Mucosa of stomach (tissue), 1 donor: ENCODE results near the gene MTA2.
"Not testable (repeated sequence)": the region's sequence is repeated elsewhere in the genome, so short reads cannot be mapped to it uniquely, and the experiment has no call there.

ENCODE experiments used
- H3K27me3 ChIP-seq: one replicate; pipeline ENCODE4 v1.7.0; 2013; ENCODE audit warnings: mild to moderate bottlenecking, low read length; ENCODE audit not compliant: control insufficient read depth, insufficient read depth
- H3K36me3 ChIP-seq: one replicate; pipeline ENCODE4 v1.7.0; 2013; ENCODE audit warnings: low read length; ENCODE audit not compliant: control insufficient read depth, insufficient read depth
- H3K4me1 ChIP-seq: one replicate; pipeline ENCODE4 v1.7.0; 2013; ENCODE audit warnings: mild to moderate bottlenecking, low read length; ENCODE audit not compliant: control insufficient read depth, insufficient read depth
- H3K4me3 ChIP-seq: one replicate; pipeline ENCODE4 v1.7.0; 2013; ENCODE audit warnings: low read length
- H3K9ac ChIP-seq: one replicate; pipeline ENCODE4 v1.7.0; 2013; ENCODE audit warnings: mild to moderate bottlenecking, low read length, moderate library complexity
- H3K9me3 ChIP-seq: one replicate; pipeline ENCODE4 v1.7.0; 2013; ENCODE audit warnings: mild to moderate bottlenecking, low read length, moderate library complexity; ENCODE audit not compliant: control insufficient read depth
- donor health status: Pancreatic carcinoma.

MTA2 gene

DNA sequence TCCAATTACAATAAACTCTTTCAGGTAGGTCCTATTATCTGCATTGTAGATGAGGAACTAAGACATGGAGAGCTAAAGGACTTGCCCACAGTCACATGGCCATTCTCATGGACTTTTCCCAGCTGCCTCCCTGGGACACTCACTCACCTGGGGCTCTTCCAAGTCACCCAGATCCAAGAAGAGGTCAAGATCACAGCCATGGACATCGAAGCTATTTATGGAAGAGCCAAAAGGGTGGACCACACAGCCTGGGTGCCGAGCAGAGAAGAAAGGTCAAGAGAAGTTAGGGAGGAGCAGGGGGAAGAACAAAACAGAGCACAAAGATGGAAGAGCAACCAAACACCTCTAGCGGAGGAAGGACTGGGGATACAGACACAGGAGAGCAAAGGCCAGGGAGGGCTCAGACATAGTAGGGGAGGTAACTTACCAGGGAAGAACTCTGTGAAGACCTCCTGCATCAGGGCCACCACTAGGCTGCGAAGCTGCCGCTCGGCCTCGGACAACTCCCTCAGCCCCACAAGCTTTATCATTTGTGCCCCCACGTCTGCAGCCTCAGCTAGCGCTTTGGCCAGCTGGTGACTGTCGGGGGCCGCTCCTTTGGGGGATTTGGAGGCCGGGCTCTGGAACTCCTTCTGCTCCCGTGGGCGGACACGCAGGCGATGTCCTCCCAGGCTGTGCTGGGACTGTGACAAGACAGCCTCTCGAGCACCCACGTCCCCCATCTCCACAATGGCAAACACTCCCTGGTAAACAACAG lies 20.5 kb downstream of the MTA2 start:
- Histone ChIP-seq H3K27me3 (no peaks in the 10 kb centered on the region), H3K36me3 (peaks cover 12% of the 10 kb centered on the region)

DNA sequence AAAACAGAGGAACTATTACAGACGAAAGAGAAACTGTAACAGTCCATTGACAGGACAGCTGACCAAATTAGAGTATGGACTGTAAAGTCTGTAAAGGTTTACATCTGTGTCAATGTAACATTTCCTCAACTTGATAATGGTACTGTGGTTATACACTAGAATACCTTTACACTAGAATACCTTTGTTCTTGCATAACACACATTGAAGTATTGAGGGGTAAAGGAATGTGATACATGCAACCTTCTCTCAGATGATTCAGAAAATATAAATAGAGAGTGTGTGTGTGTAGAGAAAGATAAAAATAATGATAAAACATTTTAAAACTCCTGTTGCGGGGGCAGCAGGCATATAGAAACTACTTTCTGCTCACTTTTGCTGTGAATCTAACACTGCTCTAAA lies 22.4 kb downstream of the MTA2 start:
- no peak overlapping the region for H3K4me3 ChIP-seq
- peaks cover 8% of the 10 kb centered on the region for H3K36me3 ChIP-seq
- H3K9ac ChIP-seq = no peak overlapping the region
- peaks cover 31% of the 10 kb centered on the region for H3K4me1 ChIP-seq
- no peaks in the 10 kb centered on the region for H3K27me3 ChIP-seq
- no peaks in the 10 kb centered on the region for H3K9me3 ChIP-seq

More for the DNA sequence above, 20.5 kb downstream of the MTA2 start:
- Histone ChIP-seq H3K4me1 (peaks cover 14% of the 10 kb centered on the region), H3K9ac (no peak overlapping the region), H3K9me3 (no peaks in the 10 kb centered on the region), H3K4me3 (no peak overlapping the region)

DNA sequence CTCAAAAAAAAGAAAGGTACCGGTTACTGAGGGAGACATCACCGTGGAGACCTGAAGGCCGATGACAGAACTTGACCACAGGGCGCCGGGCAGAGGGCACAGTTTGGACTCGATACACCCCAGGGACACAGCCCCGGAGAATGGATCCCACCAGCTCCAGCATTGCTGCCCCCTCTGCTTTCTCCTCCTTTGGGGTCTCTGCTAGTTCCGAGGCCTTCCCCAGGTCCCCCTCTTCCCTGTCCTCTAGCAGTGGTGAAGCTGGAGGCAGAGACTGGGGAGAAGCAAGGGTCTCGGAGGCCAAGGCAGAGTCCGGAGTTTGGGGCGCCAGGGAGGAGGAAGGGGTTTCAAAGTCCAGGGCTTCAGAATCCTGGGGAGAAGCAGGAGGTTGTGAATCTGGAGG lies 23.1 kb downstream of the MTA2 start:
- Histone ChIP-seq H3K9ac (no peak overlapping the region), H3K4me1 (peaks cover 31% of the 10 kb centered on the region), H3K36me3 (peaks cover 5% of the 10 kb centered on the region), H3K4me3 (no peak overlapping the region), H3K9me3 (no peaks in the 10 kb centered on the region), H3K27me3 (no peaks in the 10 kb centered on the region)

DNA sequence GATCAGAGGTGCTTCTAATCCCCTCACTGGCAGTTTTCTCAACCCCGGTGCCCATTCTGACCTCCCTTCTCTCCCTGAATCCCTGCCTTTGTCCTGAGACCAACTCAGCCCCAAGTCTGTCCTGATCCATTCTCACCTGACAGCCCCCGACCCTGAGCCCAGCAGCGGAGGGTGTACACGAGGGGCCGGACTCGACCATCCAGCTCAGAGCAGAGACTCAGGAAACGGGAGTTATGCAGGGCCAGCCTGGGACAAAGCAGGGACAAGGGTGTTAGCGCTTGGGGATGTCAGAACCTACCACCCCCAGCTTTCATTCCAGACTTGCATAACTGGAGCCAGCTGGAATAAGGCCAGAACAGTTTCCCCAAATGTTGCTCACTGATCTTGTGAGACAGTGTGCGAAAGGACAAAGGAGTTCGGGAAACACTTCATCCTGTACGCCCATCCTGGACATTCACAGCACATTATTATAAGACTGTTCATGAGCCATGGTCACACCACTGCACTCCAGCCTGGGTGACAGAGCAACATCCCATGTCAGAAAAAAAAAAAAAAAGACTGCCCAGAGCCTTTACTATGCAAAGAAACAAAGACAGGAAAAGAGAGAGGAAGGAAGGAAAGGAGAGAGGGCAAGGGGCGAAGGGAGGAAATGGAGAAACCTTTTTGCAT lies 24.5 kb downstream of the MTA2 start:
- Histone ChIP-seq H3K27me3 (no peaks in the 10 kb centered on the region), H3K36me3 (peaks cover 4% of the 10 kb centered on the region), H3K9me3 (no peaks in the 10 kb centered on the region), H3K4me3 (no peak overlapping the region), H3K9ac (peak overlapping the region; percentile 51), H3K4me1 (peaks cover 36% of the 10 kb centered on the region)

DNA sequence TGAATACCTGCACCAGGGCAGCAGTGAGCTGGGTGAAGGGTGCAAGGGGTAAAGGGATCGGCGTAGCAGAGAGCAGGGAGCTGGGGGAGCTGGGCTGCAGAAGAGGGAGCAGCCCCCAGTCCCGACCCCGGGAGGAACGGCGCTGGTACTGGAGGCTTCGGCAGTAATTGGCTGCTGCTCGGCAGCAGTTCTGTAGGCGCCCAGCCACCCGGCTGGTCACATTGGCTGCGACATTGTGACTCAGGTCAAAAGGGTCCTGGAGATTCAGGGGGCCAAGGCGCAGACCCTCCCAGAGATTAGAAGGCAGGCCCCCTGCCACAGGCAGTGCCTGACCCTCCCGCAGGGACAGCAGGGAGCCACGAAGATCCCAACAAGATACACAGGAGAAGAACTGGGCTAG lies 25.8 kb downstream of the MTA2 start:
- Histone ChIP-seq H3K9ac (peak overlapping the region; percentile 86), H3K36me3 (peaks cover 4% of the 10 kb centered on the region), H3K4me3 (no peak overlapping the region), H3K9me3 (no peaks in the 10 kb centered on the region), H3K27me3 (no peaks in the 10 kb centered on the region), H3K4me1 (peaks cover 38% of the 10 kb centered on the region)

DNA sequence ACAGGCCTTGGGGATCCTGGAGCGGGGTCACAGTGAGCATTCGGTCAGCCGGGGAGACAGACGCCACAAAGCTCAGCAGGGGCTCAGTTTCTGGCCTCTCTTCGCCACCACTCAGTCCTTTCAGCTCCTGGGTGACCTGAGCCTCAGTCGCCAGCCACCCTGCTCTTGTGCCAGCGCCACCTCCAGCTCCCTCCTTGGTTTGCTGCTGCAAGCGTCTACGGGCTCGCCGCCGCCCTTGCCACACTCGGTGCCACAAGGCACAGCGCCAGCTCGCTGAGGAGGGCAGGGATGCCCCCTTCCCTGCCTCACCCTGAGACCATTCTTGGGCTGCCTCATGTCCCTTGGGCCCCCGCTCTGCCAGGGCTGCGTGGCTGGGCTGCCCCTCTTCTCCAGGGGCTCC lies 26.5 kb downstream of the MTA2 start:
- peaks cover 4% of the 10 kb centered on the region for H3K36me3 ChIP-seq
- H3K9ac ChIP-seq = peak overlapping the region; percentile 86
- H3K9me3 ChIP-seq = no peaks in the 10 kb centered on the region
- H3K4me1 ChIP-seq = peaks cover 38% of the 10 kb centered on the region
- H3K4me3 ChIP-seq = peak overlapping the region; percentile 97
- H3K27me3 ChIP-seq = no peaks in the 10 kb centered on the region

DNA sequence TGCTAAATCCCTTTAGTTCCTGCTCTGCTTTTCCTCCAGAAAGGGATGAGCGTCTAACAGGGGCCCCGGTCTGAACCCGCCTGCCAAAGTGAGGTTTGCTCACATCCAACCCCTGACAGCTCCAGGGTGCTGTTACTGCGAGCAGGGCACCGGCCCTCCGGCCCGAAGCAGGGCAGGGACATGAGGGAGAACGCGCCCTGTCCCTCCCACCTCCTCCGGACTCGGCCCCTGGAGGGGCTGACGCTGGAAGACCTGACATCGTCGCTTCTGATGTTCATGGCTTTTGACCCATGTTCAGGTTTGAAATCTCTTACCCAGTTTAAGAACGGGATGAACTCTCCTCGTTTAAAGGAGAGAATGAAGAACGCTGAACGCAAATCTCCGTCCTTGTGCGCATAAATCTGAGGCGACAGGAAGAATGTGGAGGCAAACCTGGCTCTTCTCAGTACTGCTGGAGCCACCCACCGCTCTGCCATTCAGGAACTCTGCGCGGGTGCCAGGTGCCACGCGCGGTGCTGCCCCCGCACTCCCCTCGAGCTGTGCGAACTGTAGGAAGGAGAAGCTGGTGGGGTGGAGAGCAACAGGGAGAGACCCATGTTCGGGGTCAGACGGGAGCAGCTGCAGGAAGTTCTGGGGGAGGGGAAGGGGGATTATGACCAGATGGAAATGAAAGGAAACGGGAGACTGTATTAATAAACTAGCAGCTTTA lies 27.1 kb downstream of the MTA2 start:
- H3K4me3 ChIP-seq = peak overlapping the region; percentile 97
- H3K9me3 ChIP-seq = no peaks in the 10 kb centered on the region
- peaks cover 4% of the 10 kb centered on the region for H3K36me3 ChIP-seq
- H3K9ac ChIP-seq = peak overlapping the region; percentile 86
- peaks cover 38% of the 10 kb centered on the region for H3K4me1 ChIP-seq
- no peaks in the 10 kb centered on the region for H3K27me3 ChIP-seq

DNA sequence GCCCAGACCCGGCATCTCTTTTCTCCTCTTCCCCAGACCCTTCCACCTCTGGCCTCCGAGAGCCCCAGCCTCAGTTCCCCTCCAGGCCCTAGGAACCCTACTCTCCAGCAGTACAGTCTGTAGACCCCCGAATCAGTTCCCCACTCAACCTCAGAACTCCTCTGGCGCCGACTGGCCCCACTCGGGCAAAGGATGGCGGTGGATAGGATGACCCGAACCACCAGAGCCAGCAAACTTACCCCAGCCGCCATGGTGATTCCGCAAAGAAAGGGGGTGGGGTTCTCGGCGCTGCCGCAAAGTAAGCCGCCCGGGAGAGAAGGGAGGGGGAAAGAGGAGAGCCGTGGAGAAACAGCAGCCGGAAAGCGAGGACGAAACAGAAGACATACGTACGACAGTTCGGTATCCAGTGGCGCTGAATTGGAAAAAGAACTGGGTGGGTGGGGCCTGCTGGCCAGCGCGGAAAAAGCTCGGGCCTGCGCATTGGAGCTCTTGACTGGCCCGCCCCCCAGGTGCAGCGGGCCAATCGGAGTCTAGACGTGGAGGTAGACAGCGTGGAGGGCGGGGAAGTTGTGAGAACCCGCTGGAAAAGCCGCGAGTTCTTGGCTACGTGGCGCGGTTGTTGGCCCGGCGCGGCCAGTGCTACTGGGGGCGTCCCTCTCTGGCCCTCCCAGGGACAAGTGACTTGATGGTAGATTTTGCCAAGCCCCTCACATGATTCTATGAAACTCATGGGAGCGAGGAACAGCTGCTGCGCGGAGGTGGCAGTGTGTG lies 27.9 kb downstream of the MTA2 start, which contains the start of gene EEF1G:
Gene EEF1G (minus strand): TSS at position 300 of the 771 bp plus-strand sequence. CDS start 49 bp downstream, at position 251.
- no peaks in the 10 kb centered on the region for H3K27me3 ChIP-seq
- H3K4me3 ChIP-seq = peak within 1 kb of the TSS; percentile 97
- H3K4me1 ChIP-seq = peaks cover 38% of the 10 kb centered on the region
- peaks cover 4% of the 10 kb centered on the region for H3K36me3 ChIP-seq
- H3K9me3 ChIP-seq = no peaks in the 10 kb centered on the region
- H3K9ac ChIP-seq = peak within 1 kb of the TSS; percentile 89

DNA sequence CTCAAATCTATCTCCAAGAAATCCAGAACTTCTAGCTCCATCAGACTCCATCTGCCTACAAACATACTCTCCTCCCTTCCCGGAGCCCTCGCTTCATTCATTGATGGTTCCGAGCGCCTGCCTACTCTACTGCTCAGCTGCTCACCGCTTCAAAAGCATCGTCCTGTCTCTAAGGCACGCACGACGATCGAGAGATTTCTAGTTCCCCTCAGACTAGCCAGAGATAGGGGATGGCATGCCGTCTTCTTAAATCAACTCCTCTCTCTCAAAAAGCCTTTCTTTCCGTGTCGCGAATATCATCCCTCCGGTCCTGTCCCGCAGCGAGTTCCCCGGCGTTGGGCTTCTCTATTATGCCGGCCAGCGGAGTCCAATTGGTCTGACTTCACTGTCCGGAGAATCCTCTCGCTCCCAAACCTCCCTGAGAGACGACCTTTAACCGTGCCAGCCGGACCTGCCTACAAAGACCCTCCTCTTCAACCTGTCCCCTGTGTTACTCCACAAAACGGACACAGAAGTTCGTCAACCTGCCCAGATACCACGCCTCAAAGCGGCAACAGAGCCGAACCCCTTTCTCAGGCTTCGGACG lies 28.6 kb downstream of the MTA2 start:
- Histone ChIP-seq H3K4me1 (peaks cover 38% of the 10 kb centered on the region), H3K36me3 (no peaks in the 10 kb centered on the region), H3K4me3 (peak overlapping the region; percentile 97), H3K9ac (peak overlapping the region; percentile 89), H3K9me3 (no peaks in the 10 kb centered on the region), H3K27me3 (no peaks in the 10 kb centered on the region)

DNA sequence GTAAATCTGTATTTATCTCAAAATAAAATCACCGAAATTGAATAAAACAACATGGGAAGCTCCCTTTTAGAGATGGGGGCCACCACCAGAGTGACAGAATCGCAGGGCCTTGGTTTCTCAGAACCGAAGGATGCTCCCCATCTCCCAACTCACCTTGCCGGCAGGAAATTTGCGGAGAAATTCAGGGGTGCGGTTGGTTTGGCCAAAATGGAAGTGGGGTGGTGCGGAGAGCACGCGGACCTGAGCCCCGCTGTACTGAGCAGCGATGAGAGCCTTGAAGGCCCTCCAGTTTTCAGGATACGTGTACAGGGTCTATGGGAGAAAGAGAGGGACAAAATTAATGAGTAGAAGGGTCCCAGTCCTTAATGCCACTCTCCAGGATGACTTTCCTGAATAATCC lies 29.2 kb downstream of the MTA2 start:
- Histone ChIP-seq H3K4me3 (peak overlapping the region; percentile 97), H3K4me1 (peaks cover 37% of the 10 kb centered on the region), H3K9ac (peak overlapping the region; percentile 89)

DNA sequence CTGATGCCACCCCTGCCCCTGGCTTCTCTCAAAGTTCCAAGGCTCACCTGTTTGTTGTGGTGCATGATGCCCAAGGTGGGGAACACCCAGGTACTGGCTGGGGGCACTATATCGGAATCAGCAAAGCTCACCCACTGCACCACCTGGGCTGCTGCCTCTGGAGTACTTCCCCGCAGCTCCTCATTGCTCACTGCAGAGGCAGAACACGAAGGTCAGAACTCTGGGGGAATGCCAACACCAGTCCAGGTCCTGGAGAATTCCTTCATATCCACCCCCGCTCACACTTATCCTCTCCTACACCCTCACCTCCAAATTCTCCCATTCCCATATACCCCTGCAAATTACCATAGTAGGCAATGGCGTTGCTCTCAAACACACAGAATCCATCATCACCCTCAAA lies 30.2 kb downstream of the MTA2 start:
- peaks cover 27% of the 10 kb centered on the region for H3K4me1 ChIP-seq
- not testable (repeated sequence) for H3K4me3 ChIP-seq, H3K9ac ChIP-seq, H3K27me3 ChIP-seq, H3K9me3 ChIP-seq, H3K36me3 ChIP-seq

More for the DNA sequence above, 29.2 kb downstream of the MTA2 start:
- Histone ChIP-seq H3K9me3 (no peaks in the 10 kb centered on the region), H3K27me3 (no peaks in the 10 kb centered on the region), H3K36me3 (no peaks in the 10 kb centered on the region)
